K562 (cell line): ENCODE measurements around the gene ZNF487. TPM values are rescaled to one million over a fixed set of nuclear protein-coding genes. Genes with fewer than 3 reads are reported as not detected.

Experiments
- BRD9 ChIP-seq: fragments of 450-650 bp; IDR thresholded peaks from 2 replicates; pipeline ENCODE4 v1.6.1; 2018; ENCODE audit warnings: low read depth; ENCODE audit not compliant: partially characterized antibody
- CHD4 ChIP-seq: fragments of 200-600 bp; sonication (generic); IDR thresholded peaks from 3 replicates; pipeline ENCODE4 v1.6.1; 2012; ENCODE audit warnings: low read depth, mild to moderate bottlenecking, mixed read lengths, low read length, inconsistent platforms; ENCODE audit not compliant: insufficient read depth, insufficient replicate concordance, poor library complexity, severe bottlenecking
- E2F1 ChIP-seq: sonication (generic); formaldehyde crosslinking; IDR thresholded peaks from 2 replicates; pipeline ENCODE4 v1.8.1; 2023; ENCODE audit warnings: mild to moderate bottlenecking, missing genetic modification reagents, moderate library complexity
- EZH2 ChIP-seq: IDR thresholded peaks from 2 replicates; pipeline ENCODE4 v1.6.1; 2012; ENCODE audit warnings: low read depth, mild to moderate bottlenecking, inconsistent platforms, low read length, borderline replicate concordance
- MTA3 ChIP-seq: fragments of 450-650 bp; formaldehyde crosslinking; IDR thresholded peaks from 2 replicates; pipeline ENCODE4 v1.6.1; 2017; ENCODE audit warnings: mild to moderate bottlenecking, borderline replicate concordance
- POLR2AphosphoS5 ChIP-seq: IDR thresholded peaks from 2 replicates; pipeline ENCODE4 v1.6.1; 2011; ENCODE audit warnings: mild to moderate bottlenecking, low read depth, low read length, moderate library complexity; ENCODE audit not compliant: control insufficient read depth, insufficient read depth
- RBM22 ChIP-seq: fragments of 200-400 bp; formaldehyde crosslinking; IDR thresholded peaks from 2 replicates; pipeline ENCODE4 v1.6.1; 2018; ENCODE audit warnings: low read length, low read depth; ENCODE audit not compliant: poor library complexity, severe bottlenecking
- TGIF2 ChIP-seq: sonication (generic); formaldehyde crosslinking; IDR thresholded peaks from 2 replicates; pipeline ENCODE4 v1.8.1; 2022; ENCODE audit warnings: mild to moderate bottlenecking, missing genetic modification reagents, moderate library complexity
- U2AF2 ChIP-seq: fragments of 200-400 bp; formaldehyde crosslinking; optimal IDR thresholded peaks from 2 replicates; pipeline ENCODE3; 2017; ENCODE audit warnings: low read depth, mild to moderate bottlenecking, low read length
- UBTF ChIP-seq, 2 experiments: IDR thresholded peaks; 2 replicates each; pipeline ENCODE4 v1.6.1; 2012; ENCODE audit warnings: improper control_type of control experiment in 2 of 2, low read depth in 2 of 2, low read length in 2 of 2, borderline replicate concordance in 1 of 2
- ZBTB1 ChIP-seq: sonication (generic); formaldehyde crosslinking; IDR thresholded peaks from 2 replicates; pipeline ENCODE4 v1.8.1; 2023; ENCODE audit warnings: missing genetic modification reagents, low read depth, mild to moderate bottlenecking, borderline replicate concordance
- ZNF174 ChIP-seq: fragments of 250-450 bp; sonication (Bioruptor Pico); IDR thresholded peaks from 2 replicates; pipeline ENCODE4 v1.4.0; 2020; ENCODE audit warnings: mild to moderate bottlenecking
- ZNF408 ChIP-seq: fragments of 250-450 bp; sonication (Bioruptor Pico); IDR thresholded peaks from 2 replicates; pipeline ENCODE4 v1.4.0; 2020; ENCODE audit warnings: low read depth, mild to moderate bottlenecking, moderate library complexity
- ZNF695 ChIP-seq: fragments of 450-650 bp; formaldehyde crosslinking; IDR thresholded peaks from 2 replicates; pipeline ENCODE4 v1.4.0; 2020; ENCODE audit warnings: mild to moderate bottlenecking, moderate library complexity
- polyA plus RNA-seq, 8 experiments: library from polyadenylated mRNA; depleted of rRNA in 4 of 8; stranded (reverse) in 5 of 8; unstranded in 3 of 8; fragments of >200 nt; fragmentation: Nextera tagmentation in 2 of 8; fragmentation: Illumina TruSeq in 1 of 8; extraction: Ambion mirVana in 2 of 8; extraction: Trizol in 1 of 8; gene quantifications; 2 replicates each; pipeline versions ENCODE4 v1.2.1 to v1.2.3, GENCODE V29; 2011 to 2014; ENCODE audit warnings: inconsistent platforms in 1 of 8, missing spikeins in 1 of 8
- total RNA-seq, 7 experiments: library from RNA; depleted of rRNA in 6 of 7; stranded (reverse); fragments of >200 nt in 6 of 7; fragmentation: Illumina TruSeq in 2 of 7; extraction: Trizol in 2 of 7; gene quantifications; 2 replicates each; pipeline versions ENCODE4 v1.2.1 to v1.2.3, GENCODE V29; 2011 to 2021; ENCODE audit warnings: low replicate concordance in 1 of 7
- TF ChIP-seq, protein P1 (sequence below): fragments of 250-450 bp; sonication (Bioruptor Pico); IDR thresholded peaks from 2 replicates; pipeline ENCODE4 v1.5.0; 2021
- TF ChIP-seq, protein P2 (sequence below), 3 experiments: fragments of 200-800 bp in 1 of 3; sonication (Bioruptor generic) in 1 of 3; sonication (generic) in 1 of 3; formaldehyde crosslinking in 1 of 3; IDR thresholded peaks; 2 replicates each; pipeline versions ENCODE4 v1.6.1 to v1.8.0; 2016 to 2022; ENCODE audit warnings: mild to moderate bottlenecking in 2 of 3, missing compliant biosample characterization in 2 of 3, missing genetic modification characterization in 2 of 3, missing genetic modification reagents in 1 of 3
- TF ChIP-seq, protein P3 (sequence below): sonication (generic); formaldehyde crosslinking; IDR thresholded peaks from 2 replicates; pipeline ENCODE4 v1.4.0; 2020; ENCODE audit warnings: mild to moderate bottlenecking, missing genetic modification reagents

Gene ZNF487
- total and polyA plus RNA-seq, 9 of the 15 experiments (the other 6 are each of a cell fraction or from before 2014, with no cell fraction given) = 1.9 to 6.5 (median 4.2) TPM

DNA sequence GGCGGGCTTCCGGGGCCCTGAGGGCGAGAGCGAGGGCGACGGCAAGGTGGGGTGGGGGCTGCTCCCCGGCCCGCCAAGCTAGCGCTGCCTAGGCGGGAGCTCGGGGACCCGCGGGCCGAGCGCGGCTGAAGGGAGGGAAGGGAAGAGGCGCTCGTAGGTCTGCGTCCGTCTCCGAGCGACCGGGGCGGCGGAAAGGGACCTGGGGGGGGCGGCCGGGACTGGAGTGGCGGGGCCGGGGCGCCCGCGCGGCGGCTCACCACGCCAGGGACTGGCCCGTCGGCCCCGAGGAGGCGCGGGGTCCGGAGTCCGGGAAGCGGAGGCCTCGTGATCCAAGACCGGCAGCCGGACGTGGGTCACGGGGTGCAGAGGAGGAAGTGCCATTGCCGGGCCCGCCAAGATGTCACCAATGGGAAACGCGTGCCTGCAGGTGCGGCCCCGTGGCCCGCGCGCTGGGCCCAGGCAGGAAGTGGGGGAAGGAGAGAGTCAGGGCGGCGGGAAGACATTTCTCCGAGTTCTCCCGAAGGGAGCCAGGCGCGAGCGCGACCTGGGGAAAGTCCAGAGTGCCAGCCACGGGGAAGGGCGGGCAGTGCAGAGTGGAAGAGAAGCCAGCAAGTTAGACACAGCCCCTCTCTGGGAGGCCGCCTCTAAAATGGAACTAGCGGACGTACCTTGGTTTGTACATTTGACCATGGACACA lies 39.8 kb upstream of the ZNF487 start (continued):
- TF ChIP-seq POLR2AphosphoS5 (peak; percentile 70), RBM22 (peak; percentile 91), MTA3 (peak; percentile 81), BRD9 (peak; percentile 85), UBTF (IDR thresholded peaks at IDR 0.05; ENCODE audit: borderline replicate concordance in 1 of 2, low read depth in 2 of 2, low read length in 2 of 2) (no peak), U2AF2 (no peak), ZBTB1 (CRISPR knock-in tag) (peak; percentile 91), ZNF695 (CRISPR knock-in tag) (no peak), EZH2 (no peak), E2F1 (CRISPR knock-in tag) (peak; percentile 97), CHD4 (no peak), TGIF2 (CRISPR knock-in tag) (0 out of 2 replicates have a peak, but pooled peaks have one; percentile 69), ZNF408 (CRISPR knock-in tag) (no peak), ZNF174 (CRISPR knock-in tag) (no peak)
- TF ChIP-seq, protein P1, sequence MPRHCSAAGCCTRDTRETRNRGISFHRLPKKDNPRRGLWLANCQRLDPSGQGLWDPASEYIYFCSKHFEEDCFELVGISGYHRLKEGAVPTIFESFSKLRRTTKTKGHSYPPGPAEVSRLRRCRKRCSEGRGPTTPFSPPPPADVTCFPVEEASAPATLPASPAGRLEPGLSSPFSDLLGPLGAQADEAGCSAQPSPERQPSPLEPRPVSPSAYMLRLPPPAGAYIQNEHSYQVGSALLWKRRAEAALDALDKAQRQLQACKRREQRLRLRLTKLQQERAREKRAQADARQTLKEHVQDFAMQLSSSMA = no peak
- TF ChIP-seq, protein P2, sequence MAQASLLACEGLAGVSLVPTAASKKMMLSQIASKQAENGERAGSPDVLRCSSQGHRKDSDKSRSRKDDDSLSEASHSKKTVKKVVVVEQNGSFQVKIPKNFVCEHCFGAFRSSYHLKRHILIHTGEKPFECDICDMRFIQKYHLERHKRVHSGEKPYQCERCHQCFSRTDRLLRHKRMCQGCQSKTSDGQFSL (CRISPR knock-in tag; IDR thresholded peaks at IDR 0.05) = peak; percentile 97
- TF ChIP-seq, protein P2 (tag; IDR thresholded peaks at IDR 0.05) = peak in 1 of 2 experiments; percentile 98; a peak in 2 of 4 replicates
- TF ChIP-seq, protein P3, sequence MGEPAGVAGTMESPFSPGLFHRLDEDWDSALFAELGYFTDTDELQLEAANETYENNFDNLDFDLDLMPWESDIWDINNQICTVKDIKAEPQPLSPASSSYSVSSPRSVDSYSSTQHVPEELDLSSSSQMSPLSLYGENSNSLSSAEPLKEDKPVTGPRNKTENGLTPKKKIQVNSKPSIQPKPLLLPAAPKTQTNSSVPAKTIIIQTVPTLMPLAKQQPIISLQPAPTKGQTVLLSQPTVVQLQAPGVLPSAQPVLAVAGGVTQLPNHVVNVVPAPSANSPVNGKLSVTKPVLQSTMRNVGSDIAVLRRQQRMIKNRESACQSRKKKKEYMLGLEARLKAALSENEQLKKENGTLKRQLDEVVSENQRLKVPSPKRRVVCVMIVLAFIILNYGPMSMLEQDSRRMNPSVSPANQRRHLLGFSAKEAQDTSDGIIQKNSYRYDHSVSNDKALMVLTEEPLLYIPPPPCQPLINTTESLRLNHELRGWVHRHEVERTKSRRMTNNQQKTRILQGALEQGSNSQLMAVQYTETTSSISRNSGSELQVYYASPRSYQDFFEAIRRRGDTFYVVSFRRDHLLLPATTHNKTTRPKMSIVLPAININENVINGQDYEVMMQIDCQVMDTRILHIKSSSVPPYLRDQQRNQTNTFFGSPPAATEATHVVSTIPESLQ = peak; percentile 99
